ENCODE data around the gene RNLS.

The RNLS gene

DNA sequence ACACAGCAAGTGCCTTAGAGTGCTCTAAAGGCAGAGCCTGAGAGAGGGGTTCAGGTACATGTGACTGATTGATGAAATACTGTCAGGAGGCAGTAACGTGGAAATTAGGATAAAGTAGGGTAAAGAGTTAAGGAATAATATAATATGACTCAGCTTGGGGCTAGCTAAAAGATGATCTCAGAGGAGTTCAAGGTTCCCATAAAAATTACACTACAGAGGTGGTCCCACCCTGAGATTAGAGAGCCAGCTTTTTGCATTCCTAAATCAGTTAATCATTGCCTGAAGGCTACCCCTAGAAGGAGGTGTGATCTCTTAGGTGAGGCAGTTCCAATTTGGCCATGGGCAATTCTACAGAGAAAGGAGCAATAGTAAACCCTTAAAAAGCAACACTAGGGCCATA is 9.3 kb upstream of the RNLS start:
- no peak for TF ChIP-seq CTCF (IDR thresholded peaks at IDR 0.05; ENCODE audit: borderline replicate concordance, control extremely low read depth, extremely low read depth, insufficient read depth, missing control alignments)
- in situ Hi-C loops (cut with MboI; ENCODE audit: low sequenced_read_pairs, unreplicated experiment) = no loop called here
- DNase-seq (ENCODE audit: low spot score) = no peak

DNA sequence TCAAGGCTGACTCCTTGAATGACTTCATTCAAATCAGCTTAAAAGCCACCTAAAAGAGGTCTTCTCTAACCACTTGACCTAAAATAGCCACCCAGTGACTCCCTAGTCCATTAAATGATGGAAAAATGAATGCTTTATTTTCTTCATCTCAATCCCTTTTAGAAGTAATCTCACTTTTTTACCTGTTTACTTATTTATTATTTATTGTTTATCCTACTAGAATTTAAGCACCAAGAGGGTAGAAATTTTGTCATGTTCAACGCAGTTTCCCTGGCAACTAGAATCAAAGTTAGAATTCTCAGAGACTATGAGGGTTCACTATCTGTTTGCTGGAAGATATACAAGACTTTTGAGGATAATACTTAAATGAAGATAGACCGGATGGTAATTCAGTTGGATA is 3.3 kb upstream of the RNLS start, which contains the start of gene LIPJ:
TSS of gene LIPJ (plus strand) at position 301 of the 400 bp plus-strand sequence. CDS start 3,926 bp downstream, outside the sequence.
- in situ Hi-C loops (cut with MboI; ENCODE audit: low sequenced_read_pairs, unreplicated experiment) = no loop called here
- TF ChIP-seq CTCF (IDR thresholded peaks at IDR 0.05; ENCODE audit: borderline replicate concordance, control extremely low read depth, extremely low read depth, insufficient read depth, missing control alignments) = no peak
- DNase-seq (ENCODE audit: low spot score) = no peak

DNA sequence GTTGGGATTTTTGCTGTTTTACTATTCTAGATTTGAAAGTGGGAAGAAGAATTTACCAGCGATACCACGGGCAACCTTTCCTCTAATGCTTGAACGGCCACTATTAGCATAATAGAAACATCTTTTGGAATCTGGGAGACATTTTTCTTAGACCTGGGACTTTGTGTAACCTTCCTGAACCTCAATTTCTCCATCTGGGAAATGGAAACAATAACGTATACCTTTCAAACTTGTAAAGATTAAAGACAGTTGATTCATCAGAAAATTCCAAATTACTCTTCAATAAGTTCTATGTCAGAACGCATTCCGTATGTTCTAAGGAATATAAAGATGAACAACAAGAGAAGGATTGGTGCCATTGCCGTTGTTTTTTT is 453 bp upstream of the RNLS start:
- no peak for TF ChIP-seq CTCF (IDR thresholded peaks at IDR 0.05; ENCODE audit: borderline replicate concordance, control extremely low read depth, extremely low read depth, insufficient read depth, missing control alignments)
- no peak for DNase-seq (ENCODE audit: low spot score)
- in situ Hi-C loops (cut with MboI; ENCODE audit: low sequenced_read_pairs, unreplicated experiment) = no loop called here

DNA sequence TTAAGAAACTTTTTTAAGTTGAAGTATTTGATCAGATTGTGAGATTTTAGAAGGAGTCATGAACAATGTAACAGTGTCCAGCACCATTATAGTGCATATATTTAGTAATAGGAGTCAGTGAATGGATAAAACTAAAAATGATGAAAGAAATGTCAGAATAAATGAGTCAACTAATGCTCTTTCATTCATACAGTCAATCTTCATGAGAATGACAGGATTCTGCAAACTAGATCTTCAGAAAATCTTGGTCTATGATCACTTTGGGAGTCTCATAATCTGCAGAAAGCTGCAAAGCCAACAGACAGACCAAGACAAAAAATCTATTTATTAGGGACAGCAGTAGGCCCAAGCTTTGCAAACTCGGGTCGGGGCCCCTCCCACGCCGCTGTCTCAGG is 710 bp downstream of the RNLS start:
- in situ Hi-C loops (cut with MboI; ENCODE audit: low sequenced_read_pairs, unreplicated experiment) = no loop called here
- no peak for TF ChIP-seq CTCF (IDR thresholded peaks at IDR 0.05; ENCODE audit: borderline replicate concordance, control extremely low read depth, extremely low read depth, insufficient read depth, missing control alignments)
- no peak for DNase-seq (ENCODE audit: low spot score)

- in situ Hi-C loops (cut with MboI; ENCODE audit: low sequenced_read_pairs, unreplicated experiment) = loop anchor here (10.0 kb wide), 2 partner anchors 250 to 370 kb away; no protein-coding TSS in a partner anchor
- DNase-seq (ENCODE audit: low spot score) = peak; percentile 27
Measured at GRCh38 chr10:88565072-88565471, 18.0 kb downstream of the RNLS start.

DNA sequence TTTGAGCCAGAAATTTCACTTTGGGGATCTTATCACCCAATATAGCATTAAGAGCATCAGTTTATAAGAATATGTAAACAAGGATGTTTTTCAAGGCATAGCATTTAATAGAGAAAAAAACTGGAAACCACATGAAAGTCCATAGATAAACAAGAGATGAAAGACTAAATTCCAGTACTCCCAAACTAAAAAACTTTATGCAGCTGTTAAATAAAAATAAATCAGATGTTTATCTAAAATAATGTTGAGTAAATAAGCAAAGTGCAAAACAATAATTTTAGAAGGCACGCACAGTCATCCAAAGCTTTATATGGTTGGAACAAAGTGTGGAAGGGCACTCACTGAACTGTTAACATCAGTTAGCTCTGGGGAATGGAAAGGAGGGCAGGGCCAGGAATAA is 21.0 kb downstream of the RNLS start:
- DNase-seq (ENCODE audit: low spot score) = no peak
- no peak for TF ChIP-seq CTCF (IDR thresholded peaks at IDR 0.05; ENCODE audit: borderline replicate concordance, control extremely low read depth, extremely low read depth, insufficient read depth, missing control alignments)
- in situ Hi-C loops (cut with MboI; ENCODE audit: low sequenced_read_pairs, unreplicated experiment) = loop anchor here (10.0 kb wide), 2 partner anchors 253 to 373 kb away; no protein-coding TSS in a partner anchor

More at GRCh38 chr10:88565072-88565471, 18.0 kb downstream of the RNLS start:
- TF ChIP-seq CTCF (IDR thresholded peaks at IDR 0.05; ENCODE audit: borderline replicate concordance, control extremely low read depth, extremely low read depth, insufficient read depth, missing control alignments) = peak; percentile 20
